K562 (cell line): ENCODE measurements around the gene MICU1. TPM values are rescaled to one million over a fixed set of nuclear protein-coding genes. Genes with fewer than 3 reads are reported as not detected.

ENCODE experiments used
- MYNN ChIP-seq, 2 experiments: sonication (generic); formaldehyde crosslinking in 1 of 2; IDR thresholded peaks; 2 replicates each; pipeline versions ENCODE4 v1.5.0 to v1.6.1; 2016 to 2020; ENCODE audit warnings: antibody characterized with exemption in 1 of 2, missing genetic modification reagents in 1 of 2
- STAG1 ChIP-seq: sonication (generic); formaldehyde crosslinking; IDR thresholded peaks from 2 replicates; pipeline ENCODE4 v1.5.0; 2020; ENCODE audit warnings: missing genetic modification reagents, borderline replicate concordance
- ZBTB12 ChIP-seq: fragments of 250-450 bp; sonication (Bioruptor Pico); IDR thresholded peaks from 2 replicates; pipeline ENCODE4 v1.4.0; 2020
- ZFPM2 ChIP-seq: fragments of 250-450 bp; sonication (Bioruptor Pico); IDR thresholded peaks from 2 replicates; pipeline ENCODE4 v1.5.1; 2022; ENCODE audit warnings: mild to moderate bottlenecking
- ZNF217 ChIP-seq: sonication (generic); formaldehyde crosslinking; IDR thresholded peaks from 2 replicates; pipeline ENCODE4 v1.8.0; 2022; ENCODE audit warnings: mild to moderate bottlenecking, missing genetic modification reagents
- polyA plus RNA-seq, 8 experiments: library from polyadenylated mRNA; depleted of rRNA in 4 of 8; stranded (reverse) in 5 of 8; unstranded in 3 of 8; fragments of >200 nt; fragmentation: Nextera tagmentation in 2 of 8; fragmentation: Illumina TruSeq in 1 of 8; extraction: Ambion mirVana in 2 of 8; extraction: Trizol in 1 of 8; gene quantifications; 2 replicates each; pipeline versions ENCODE4 v1.2.1 to v1.2.3, GENCODE V29; 2011 to 2014; ENCODE audit warnings: inconsistent platforms in 1 of 8, missing spikeins in 1 of 8
- total RNA-seq, 7 experiments: library from RNA; depleted of rRNA in 6 of 7; stranded (reverse); fragments of >200 nt in 6 of 7; fragmentation: Illumina TruSeq in 2 of 7; extraction: Trizol in 2 of 7; gene quantifications; 2 replicates each; pipeline versions ENCODE4 v1.2.1 to v1.2.3, GENCODE V29; 2011 to 2021; ENCODE audit warnings: low replicate concordance in 1 of 7
- TF ChIP-seq, protein P1 (sequence below), 2 experiments: fragments of 450-650 bp in 1 of 2; sonication (generic) in 1 of 2; formaldehyde crosslinking in 1 of 2; IDR thresholded peaks; 2 replicates each; pipeline versions ENCODE4 v1.7.1 to v1.9.0; 2016 to 2022; ENCODE audit warnings: inconsistent platforms in 1 of 2, mild to moderate bottlenecking in 1 of 2, missing genetic modification reagents in 1 of 2
- TF ChIP-seq, protein P2 (sequence below): fragments of 450-650 bp; IDR thresholded peaks from 2 replicates; pipeline ENCODE4 v1.6.1; 2016; ENCODE audit warnings: borderline replicate concordance
- TF ChIP-seq, protein P3 (sequence below): fragments of 250-450 bp; sonication (Bioruptor Pico); IDR thresholded peaks from 2 replicates; pipeline ENCODE4 v1.5.0; 2020; ENCODE audit warnings: mild to moderate bottlenecking, borderline replicate concordance
- TF ChIP-seq, protein P4 (sequence below), 2 experiments: fragments of 450-650 bp; IDR thresholded peaks; 2 replicates each; pipeline ENCODE4 v1.6.1; 2016

The MICU1 gene
- total and polyA plus RNA-seq, 9 of the 15 experiments (the other 6 are each of a cell fraction or from before 2014, with no cell fraction given) = 29.3 to 76.8 (median 48.4) TPM

GRCh38 chr10:72354356-72355213, 271.3 kb downstream of the MICU1 start, which contains the start of gene DNAJB12 (continued):
- TF ChIP-seq, protein P1, sequence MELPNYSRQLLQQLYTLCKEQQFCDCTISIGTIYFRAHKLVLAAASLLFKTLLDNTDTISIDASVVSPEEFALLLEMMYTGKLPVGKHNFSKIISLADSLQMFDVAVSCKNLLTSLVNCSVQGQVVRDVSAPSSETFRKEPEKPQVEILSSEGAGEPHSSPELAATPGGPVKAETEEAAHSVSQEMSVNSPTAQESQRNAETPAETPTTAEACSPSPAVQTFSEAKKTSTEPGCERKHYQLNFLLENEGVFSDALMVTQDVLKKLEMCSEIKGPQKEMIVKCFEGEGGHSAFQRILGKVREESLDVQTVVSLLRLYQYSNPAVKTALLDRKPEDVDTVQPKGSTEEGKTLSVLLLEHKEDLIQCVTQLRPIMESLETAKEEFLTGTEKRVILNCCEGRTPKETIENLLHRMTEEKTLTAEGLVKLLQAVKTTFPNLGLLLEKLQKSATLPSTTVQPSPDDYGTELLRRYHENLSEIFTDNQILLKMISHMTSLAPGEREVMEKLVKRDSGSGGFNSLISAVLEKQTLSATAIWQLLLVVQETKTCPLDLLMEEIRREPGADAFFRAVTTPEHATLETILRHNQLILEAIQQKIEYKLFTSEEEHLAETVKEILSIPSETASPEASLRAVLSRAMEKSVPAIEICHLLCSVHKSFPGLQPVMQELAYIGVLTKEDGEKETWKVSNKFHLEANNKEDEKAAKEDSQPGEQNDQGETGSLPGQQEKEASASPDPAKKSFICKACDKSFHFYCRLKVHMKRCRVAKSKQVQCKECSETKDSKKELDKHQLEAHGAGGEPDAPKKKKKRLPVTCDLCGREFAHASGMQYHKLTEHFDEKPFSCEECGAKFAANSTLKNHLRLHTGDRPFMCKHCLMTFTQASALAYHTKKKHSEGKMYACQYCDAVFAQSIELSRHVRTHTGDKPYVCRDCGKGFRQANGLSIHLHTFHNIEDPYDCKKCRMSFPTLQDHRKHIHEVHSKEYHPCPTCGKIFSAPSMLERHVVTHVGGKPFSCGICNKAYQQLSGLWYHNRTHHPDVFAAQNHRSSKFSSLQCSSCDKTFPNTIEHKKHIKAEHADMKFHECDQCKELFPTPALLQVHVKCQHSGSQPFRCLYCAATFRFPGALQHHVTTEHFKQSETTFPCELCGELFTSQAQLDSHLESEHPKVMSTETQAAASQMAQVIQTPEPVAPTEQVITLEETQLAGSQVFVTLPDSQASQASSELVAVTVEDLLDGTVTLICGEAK (IDR thresholded peaks at IDR 0.05) = peak; percentile 97
- TF ChIP-seq, protein P1 (CRISPR knock-in tag; IDR thresholded peaks at IDR 0.05) = no peak
- TF ChIP-seq ZNF217 (CRISPR knock-in tag) (no peak), STAG1 (0 out of 2 replicates have a peak, but pooled peaks have one; percentile 35), MYNN (IDR thresholded peaks at IDR 0.05) (no peak), MYNN (CRISPR knock-in tag; IDR thresholded peaks at IDR 0.05) (no peak), ZFPM2 (CRISPR knock-in tag) (no peak), ZBTB12 (CRISPR knock-in tag) (peak; percentile 99)
- TF ChIP-seq, protein P2, sequence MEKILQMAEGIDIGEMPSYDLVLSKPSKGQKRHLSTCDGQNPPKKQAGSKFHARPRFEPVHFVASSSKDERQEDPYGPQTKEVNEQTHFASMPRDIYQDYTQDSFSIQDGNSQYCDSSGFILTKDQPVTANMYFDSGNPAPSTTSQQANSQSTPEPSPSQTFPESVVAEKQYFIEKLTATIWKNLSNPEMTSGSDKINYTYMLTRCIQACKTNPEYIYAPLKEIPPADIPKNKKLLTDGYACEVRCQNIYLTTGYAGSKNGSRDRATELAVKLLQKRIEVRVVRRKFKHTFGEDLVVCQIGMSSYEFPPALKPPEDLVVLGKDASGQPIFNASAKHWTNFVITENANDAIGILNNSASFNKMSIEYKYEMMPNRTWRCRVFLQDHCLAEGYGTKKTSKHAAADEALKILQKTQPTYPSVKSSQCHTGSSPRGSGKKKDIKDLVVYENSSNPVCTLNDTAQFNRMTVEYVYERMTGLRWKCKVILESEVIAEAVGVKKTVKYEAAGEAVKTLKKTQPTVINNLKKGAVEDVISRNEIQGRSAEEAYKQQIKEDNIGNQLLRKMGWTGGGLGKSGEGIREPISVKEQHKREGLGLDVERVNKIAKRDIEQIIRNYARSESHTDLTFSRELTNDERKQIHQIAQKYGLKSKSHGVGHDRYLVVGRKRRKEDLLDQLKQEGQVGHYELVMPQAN = peak; percentile 96
- TF ChIP-seq, protein P3, sequence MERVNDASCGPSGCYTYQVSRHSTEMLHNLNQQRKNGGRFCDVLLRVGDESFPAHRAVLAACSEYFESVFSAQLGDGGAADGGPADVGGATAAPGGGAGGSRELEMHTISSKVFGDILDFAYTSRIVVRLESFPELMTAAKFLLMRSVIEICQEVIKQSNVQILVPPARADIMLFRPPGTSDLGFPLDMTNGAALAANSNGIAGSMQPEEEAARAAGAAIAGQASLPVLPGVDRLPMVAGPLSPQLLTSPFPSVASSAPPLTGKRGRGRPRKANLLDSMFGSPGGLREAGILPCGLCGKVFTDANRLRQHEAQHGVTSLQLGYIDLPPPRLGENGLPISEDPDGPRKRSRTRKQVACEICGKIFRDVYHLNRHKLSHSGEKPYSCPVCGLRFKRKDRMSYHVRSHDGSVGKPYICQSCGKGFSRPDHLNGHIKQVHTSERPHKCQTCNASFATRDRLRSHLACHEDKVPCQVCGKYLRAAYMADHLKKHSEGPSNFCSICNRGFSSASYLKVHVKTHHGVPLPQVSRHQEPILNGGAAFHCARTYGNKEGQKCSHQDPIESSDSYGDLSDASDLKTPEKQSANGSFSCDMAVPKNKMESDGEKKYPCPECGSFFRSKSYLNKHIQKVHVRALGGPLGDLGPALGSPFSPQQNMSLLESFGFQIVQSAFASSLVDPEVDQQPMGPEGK (CRISPR knock-in tag) = no peak
- TF ChIP-seq, protein P4, sequence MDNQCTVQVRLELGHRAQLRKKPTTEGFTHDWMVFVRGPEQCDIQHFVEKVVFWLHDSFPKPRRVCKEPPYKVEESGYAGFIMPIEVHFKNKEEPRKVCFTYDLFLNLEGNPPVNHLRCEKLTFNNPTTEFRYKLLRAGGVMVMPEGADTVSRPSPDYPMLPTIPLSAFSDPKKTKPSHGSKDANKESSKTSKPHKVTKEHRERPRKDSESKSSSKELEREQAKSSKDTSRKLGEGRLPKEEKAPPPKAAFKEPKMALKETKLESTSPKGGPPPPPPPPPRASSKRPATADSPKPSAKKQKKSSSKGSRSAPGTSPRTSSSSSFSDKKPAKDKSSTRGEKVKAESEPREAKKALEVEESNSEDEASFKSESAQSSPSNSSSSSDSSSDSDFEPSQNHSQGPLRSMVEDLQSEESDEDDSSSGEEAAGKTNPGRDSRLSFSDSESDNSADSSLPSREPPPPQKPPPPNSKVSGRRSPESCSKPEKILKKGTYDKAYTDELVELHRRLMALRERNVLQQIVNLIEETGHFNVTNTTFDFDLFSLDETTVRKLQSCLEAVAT (IDR thresholded peaks at IDR 0.05) = peak; percentile 64 to 93
